T1000 (cell line): Measurements from ENCODE around the gene LALBA.
"Not testable (repeated sequence)": the region's sequence is repeated elsewhere in the genome, so short reads cannot be mapped to it uniquely, and the experiment has no call there.

Experiments
- DNase-seq: peaks from one replicate; lab custom pipeline; 2025; ENCODE audit warnings: mixed read lengths; lab: John Stamatoyannopoulos, UW

LALBA gene

DNA sequence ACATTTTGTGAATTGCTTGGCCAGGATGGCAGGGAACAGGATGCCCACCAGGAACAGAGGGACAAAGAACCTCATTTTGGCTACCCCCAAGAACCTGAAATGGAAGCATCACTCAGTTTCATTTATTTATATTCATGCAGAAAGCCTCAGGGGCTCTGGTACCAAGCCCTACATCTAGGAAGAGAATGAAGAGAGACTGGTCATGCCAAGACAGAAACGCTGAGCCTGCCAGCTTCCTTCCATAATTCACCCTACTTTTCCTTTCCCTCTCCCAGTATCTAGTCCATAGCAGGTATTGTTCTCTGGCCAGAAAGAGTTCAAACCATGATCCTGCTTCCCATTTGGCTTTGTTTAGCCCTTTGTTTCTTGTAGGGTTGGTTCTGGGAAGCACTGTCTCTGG lies at the start of gene LALBA:
LALBA (minus strand) TSS at position 101 of the 400 bp plus-strand sequence; CDS start at position 75, 26 bp downstream.
- DNase-seq, result no peak

DNA sequence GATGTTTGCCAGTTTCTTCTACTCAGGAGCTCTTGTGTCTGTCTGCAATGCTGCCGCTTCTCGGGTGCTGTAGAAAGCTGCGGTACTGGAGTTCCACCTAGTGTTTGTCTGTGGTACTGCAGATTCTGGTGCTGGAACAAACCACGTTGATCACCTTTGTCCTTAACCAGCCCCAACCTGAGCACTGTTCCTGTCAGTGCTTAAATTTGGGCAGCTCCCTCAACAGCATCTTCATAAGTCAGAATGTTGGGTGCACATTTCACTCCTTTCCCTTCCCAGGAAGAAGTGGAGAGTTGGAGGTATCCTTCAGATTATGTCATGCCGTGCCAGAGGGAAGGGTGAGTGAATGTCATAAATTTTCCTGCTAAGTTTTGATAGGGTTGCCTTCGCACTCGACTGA lies 48.7 kb upstream of the LALBA start:
- DNase-seq, result peak; percentile 100

DNA sequence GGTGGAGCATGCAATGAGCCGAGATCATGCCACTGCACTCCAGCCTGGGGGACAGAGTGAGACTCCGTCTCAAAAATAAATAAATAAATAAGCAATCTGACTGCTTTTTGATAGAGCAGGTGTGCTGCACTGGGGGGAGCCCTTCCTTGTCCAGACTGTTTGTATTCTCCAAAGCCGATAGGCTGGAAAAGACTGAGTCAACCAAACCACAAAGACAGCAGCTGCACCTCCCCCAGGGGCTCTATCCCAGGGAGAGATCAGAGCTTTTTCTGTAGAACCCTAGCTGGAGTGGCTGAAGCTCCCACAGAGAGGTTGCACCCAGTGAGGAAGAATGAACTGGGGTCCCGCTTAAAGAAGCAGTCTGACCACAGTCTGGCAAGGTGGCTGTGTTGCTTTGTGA lies 45.8 kb upstream of the LALBA start:
- DNase-seq, result no peak

- no peak for DNase-seq
These were observed 43.5 kb upstream of the LALBA start for GRCh38 chr12:48613321-48613720.

- DNase-seq, result no peak
These were observed 32.5 kb upstream of the LALBA start for GRCh38 chr12:48602192-48602989.

DNA sequence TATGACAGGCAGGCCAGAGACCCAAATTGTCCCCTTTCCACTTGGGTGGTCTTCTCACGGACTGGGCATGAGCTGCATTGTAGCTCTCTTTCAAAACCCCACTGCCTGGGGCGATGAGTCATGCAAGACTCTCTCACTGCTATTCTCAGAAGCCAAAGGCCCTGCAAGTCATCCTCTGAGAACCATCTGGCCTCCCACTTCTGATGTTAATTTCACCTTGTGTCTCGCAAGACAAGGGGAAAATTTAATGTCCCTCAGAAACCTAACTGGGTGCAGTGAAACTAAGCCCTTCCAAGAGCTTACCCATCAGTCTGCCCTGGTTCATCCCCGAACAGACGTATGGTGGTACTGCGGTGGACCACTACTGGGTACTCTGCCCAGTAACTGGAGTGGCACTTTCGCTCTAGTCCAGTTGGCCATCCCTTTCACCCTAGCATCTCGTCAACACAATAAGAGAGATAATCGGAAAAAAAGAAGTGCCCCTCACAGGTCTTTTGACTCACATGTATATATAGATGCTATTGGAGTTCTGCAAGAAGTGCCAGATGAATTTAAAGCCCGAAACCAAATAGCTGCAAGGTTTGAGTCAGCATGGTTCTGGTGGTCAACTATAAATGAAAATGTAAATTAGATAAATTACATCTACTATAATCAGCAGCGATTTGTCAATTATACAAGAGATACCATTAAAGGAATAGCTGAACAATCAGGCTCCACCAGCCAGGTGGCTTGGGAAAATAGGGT lies 31.3 kb upstream of the LALBA start:
- DNase-seq, result peak; percentile 99

DNA sequence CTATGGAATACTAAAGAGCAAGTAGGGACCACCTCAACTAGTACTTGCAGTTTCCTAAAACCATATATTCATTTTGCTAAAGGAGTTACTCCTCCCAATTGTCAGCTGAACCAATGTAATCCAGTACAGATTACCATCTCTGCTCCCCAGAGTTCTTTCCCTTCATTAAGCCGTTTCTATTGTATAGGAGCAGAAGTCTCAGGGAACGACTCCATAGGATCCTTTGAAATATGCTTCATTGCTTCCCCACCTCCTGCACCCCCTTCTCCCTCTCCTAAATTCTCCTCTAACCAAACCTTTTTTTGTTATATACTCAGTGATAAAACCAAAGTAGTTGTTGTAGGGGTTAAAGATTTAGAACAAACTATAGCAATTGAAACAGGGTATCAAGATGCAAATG lies 30.7 kb upstream of the LALBA start:
- DNase-seq, result no peak

GRCh38 chr12:48592591-48593086 lies 22.8 kb upstream of the LALBA start:
- no peak for DNase-seq

DNA sequence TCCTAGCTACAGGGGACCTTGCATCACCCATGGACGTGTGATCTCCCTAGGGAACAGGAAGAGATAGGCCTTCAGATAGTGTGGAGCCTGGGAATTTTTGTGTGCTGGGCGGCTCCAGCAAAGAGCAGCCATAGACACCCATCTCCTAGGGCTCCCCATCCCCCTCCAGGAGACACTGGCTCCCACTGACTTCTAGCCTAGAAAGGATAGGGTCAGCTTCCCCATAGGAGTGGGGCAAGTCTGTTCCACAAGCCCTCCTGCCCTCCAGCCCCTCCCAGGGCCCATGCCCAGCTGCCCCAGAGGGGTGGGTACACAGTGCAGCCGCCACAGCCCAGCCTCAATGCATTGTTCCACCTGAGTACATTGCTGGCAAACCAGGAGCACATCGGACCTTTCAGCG lies 16.5 kb upstream of the LALBA start:
- DNase-seq, result no peak

GRCh38 chr12:48583728-48584127 lies 13.9 kb upstream of the LALBA start:
- no peak for DNase-seq

DNA sequence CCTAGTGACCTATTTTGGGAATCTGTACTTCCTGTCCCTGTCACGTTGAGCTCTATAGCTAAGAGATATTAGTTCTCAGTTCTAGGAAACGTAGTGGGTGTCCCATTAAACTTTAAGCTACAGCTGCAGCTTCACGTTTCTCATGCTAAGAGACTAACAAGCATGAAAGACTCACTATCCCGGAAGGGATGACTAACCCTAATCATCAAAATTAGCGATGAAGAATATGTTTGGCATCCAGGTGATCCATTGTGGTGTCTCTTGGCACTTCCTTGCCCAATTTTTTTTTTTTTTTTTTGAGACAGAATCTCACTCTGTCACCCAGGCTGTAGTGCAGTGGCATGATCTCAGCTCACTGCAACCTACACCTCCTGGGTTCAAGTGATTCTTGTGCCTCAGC lies 11.0 kb upstream of the LALBA start:
- no peak for DNase-seq

DNA sequence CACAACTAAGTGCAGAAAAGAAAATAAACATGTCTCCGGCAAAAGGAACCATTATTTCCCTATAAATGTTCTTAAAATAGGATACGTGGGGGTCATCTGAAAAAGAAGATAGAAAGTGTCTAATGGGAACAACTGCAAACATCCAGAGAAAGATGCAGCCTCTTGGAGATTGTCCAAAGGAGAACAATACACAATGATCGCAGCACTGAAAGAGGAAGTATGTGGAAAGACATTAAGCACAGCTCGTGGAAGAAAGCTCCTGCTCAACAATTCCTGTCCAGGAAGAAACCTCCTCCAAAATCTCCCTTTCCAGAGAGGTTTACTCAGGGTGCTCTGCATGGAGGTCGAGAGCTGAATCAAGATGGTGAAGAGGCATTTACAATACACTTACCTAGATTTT lies 2.5 kb upstream of the LALBA start:
- no peak for DNase-seq

GRCh38 chr12:48567731-48568130 lies 2.1 kb downstream of the LALBA start:
- DNase-seq, result no peak

GRCh38 chr12:48557919-48558318 lies 11.9 kb downstream of the LALBA start:
- DNase-seq, result no peak

DNA sequence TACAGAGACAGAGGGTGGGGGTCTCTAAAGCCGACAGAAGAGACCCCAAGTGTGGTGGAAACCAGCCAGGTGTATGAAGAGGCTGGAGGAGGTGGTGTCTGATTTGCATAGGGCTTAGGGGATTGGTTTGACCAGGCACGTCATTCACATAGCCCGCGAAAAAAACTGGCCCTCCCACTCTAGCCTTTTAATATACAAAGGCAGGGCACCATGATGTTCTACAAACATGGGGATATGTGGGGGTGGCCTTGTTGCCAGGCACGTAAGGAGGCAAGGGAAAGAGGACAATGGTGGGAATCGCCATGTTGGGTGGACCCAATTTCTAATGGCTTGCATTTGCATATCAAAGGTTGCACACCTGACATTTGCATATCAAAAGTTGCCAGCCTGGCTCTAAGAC lies 13.2 kb downstream of the LALBA start:
- no peak for DNase-seq

DNA sequence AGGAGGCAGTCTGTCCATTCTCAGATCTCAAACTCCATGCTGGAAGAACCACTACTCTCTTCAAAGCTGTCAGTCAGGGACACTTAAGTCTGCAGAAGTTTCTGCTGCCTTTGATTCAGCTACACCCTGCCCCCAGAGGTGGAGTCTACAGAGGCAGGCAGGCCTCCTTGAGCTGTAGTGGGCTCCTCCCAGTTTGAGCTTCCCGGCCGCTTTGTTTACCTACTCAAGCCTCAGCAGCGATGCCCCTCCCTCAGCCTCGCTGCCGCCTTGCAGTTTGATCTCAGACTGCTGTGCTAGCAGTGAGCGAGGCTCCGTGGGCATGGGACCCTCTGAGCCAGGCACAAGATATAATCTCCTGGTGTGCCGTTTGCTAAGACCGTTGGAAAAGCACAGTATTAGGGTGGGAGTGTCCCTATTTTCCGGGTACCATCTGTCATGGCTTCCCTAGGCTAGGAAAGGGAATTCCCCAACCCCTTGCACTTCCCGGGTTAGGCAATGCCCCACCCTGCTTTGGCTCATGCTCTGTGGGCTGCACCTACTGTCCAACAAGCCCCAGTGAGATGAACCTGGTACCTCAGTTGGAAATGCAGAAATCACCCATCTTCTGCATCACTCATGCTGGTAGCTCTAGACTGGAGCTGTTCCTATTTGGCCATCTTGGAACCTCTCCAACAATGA lies 16.0 kb downstream of the LALBA start:
- DNase-seq, result not testable (repeated sequence)

DNA sequence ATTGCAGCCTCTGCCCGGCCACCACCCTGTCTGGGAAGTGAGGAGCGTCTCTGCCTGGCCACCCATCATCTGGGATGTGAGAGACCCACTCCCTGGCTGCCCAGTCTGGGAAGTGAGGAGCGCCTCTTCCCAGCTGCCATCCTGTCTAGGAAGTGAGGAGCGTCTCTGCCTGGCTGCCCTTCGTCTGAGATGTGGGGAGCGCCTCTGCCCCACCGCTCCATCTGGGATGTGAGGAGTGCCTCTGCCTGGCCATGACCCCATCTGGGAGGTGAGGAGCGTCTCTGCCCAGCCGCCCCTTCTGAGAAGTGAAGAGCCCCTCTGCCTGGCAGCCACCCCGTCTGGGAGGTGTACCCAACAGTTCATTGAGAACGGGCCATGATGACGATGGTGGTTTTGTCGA lies 18.2 kb downstream of the LALBA start:
- not testable (repeated sequence) for DNase-seq

GRCh38 chr12:48547012-48547411 lies 22.8 kb downstream of the LALBA start:
- not testable (repeated sequence) for DNase-seq

DNA sequence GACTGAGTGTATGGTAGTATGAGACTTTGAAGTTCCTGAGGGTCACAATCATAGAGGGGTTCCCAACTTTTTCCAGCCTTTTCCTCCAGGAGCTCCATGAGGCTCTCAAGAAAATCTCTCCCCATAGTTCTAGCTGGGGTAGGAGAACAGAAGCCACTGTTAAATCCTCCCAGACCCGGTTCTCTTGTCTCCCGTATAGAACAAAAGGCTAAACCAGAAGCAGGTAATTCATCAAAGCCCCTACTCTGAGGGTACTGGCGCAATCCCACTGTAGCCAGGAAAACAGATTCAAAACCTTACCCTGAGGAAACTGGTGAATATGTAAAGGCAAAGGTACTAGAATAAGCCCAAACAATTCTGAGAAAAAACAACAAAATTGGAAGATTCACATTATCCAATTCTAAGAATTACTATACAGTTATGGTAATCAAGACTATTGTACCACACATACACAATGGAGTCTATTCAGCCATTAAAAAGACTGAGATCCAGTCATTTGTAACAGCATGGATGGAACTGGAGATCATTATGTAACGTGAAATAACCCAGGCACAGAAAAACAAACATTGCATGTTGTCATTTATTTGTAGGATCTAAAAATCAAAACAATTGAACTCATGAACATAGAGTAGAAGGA lies 23.9 kb downstream of the LALBA start:
- no peak for DNase-seq

DNA sequence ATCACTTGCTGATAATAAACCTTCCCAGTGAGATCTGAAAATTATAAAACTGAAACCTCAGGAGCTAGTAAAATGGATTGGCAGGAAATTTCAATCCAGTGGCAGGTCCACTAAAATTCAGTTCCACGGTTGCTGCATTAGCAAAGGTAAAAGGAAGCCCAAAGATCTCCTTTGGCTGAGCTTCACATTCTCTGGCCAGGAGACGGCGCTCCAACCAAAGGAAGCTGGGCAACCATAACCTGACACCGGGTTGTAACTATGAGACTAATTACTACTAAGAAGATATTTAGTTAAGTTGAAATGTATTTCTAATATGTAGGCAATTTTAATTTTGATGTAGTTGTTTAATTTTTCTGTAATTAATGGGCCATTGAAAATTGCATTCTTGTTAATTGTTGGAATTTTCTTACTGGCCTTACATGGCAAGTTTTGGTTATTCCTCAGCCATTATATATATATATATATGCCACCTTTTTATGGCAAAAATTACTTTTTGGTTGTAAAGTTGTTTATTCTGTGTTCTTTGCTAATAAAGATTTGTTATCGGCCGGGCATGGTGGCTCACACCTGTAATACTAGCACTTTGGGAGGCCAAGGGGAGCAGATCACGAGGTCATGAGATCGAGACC lies 27.4 kb downstream of the LALBA start:
- DNase-seq, result no peak

GRCh38 chr12:48536602-48537001 lies 33.2 kb downstream of the LALBA start:
- DNase-seq, result no peak

DNA sequence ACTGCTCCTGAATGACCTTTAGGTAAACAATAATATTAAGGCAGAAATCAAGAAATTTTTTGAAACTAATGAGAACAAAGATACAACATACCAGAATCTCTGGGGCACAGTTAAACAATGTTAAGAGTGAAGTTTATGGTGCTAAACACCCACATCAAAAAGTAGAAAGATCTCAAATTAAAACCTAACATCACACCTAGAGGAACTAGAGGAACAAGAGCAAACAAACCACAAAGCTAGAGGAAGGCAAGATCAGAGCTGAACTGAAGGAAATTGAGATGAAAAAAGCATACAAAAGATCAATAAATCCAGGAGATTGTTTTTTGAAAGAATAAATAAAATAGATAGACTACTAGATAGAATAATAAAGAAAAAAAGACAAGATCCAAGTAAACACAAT lies 37.2 kb downstream of the LALBA start:
- DNase-seq, result no peak
